H9 (cell line): ENCODE results near the gene IKZF1. TPM values are rescaled to one million over a fixed set of nuclear protein-coding genes. Genes with fewer than 3 reads are reported as not detected.

Source experiments
- DNase-seq: peaks from one replicate; pipeline ENCODE4 v3.0.0-alpha.2; 2017
- H2AFZ ChIP-seq: one replicate; pipeline ENCODE4 v1.6.1; 2013; ENCODE audit warnings: mild to moderate bottlenecking, low read length, control low read depth, moderate library complexity
- H2AK5ac ChIP-seq: 2 replicates; pipeline ENCODE4 v1.6.1; 2013; ENCODE audit warnings: low read length, control low read depth, mixed read lengths; ENCODE audit not compliant: insufficient read length
- H2BK120ac ChIP-seq: one replicate; pipeline ENCODE4 v1.6.1; 2013; ENCODE audit warnings: low read depth, mild to moderate bottlenecking, low read length, control low read depth, inconsistent platforms; ENCODE audit not compliant: poor library complexity, severe bottlenecking
- H2BK12ac ChIP-seq: 2 replicates; pipeline ENCODE4 v1.6.1; 2013; ENCODE audit warnings: low read length, control low read depth, mixed read lengths, low read depth; ENCODE audit not compliant: insufficient read length
- H2BK15ac ChIP-seq: 2 replicates; pipeline ENCODE4 v1.6.1; 2013; ENCODE audit warnings: low read depth, low read length, control low read depth
- H2BK20ac ChIP-seq: one replicate; pipeline ENCODE4 v1.6.1; 2013; ENCODE audit warnings: low read depth, mild to moderate bottlenecking, low read length, control low read depth, inconsistent platforms; ENCODE audit not compliant: poor library complexity, severe bottlenecking
- H2BK5ac ChIP-seq: 2 replicates; pipeline ENCODE4 v1.6.1; 2013; ENCODE audit warnings: low read length, control low read depth, mixed read lengths; ENCODE audit not compliant: insufficient read length
- H3K14ac ChIP-seq: 2 replicates; pipeline ENCODE4 v1.6.1; 2013; ENCODE audit warnings: low read length, control low read depth; ENCODE audit not compliant: insufficient read depth
- H3K18ac ChIP-seq: 2 replicates; pipeline ENCODE4 v1.6.1; 2013; ENCODE audit warnings: low read depth, mild to moderate bottlenecking, mixed read lengths, low read length, control low read depth; ENCODE audit not compliant: insufficient read length
- H3K23ac ChIP-seq: 2 replicates; pipeline ENCODE4 v1.6.1; 2013; ENCODE audit warnings: low read length, control low read depth, mixed read lengths, low read depth; ENCODE audit not compliant: insufficient read length
- H3K23me2 ChIP-seq: 2 replicates; pipeline ENCODE4 v1.6.1; 2013; ENCODE audit warnings: low read depth, mild to moderate bottlenecking, mixed read lengths, low read length, control low read depth; ENCODE audit not compliant: insufficient read length, poor library complexity, severe bottlenecking
- H3K27ac ChIP-seq: 2 replicates; pipeline ENCODE4 v1.5.1; 2013; ENCODE audit warnings: low read length, control low read depth, mixed read lengths, low read depth; ENCODE audit not compliant: insufficient read length
- H3K27me3 ChIP-seq: 2 replicates; pipeline ENCODE4 v1.6.1; 2013; ENCODE audit warnings: low read length, control low read depth, inconsistent platforms; ENCODE audit not compliant: insufficient read depth
- H3K4ac ChIP-seq: 2 replicates; pipeline ENCODE4 v1.6.1; 2013; ENCODE audit warnings: low read depth, mild to moderate bottlenecking, control low read depth, inconsistent platforms, low read length, moderate library complexity
- H3K4me1 ChIP-seq: 2 replicates; pipeline ENCODE4 v1.6.1; 2013; ENCODE audit warnings: low read length, control low read depth, inconsistent platforms; ENCODE audit not compliant: insufficient read depth
- H3K4me2 ChIP-seq: 2 replicates; pipeline ENCODE4 v1.6.1; 2013; ENCODE audit warnings: low read length, control low read depth, mixed read lengths; ENCODE audit not compliant: insufficient read length, insufficient read depth
- H3K56ac ChIP-seq: 2 replicates; pipeline ENCODE4 v1.6.1; 2013; ENCODE audit warnings: low read depth, mild to moderate bottlenecking, mixed read lengths, low read length, control low read depth; ENCODE audit not compliant: insufficient read length
- H3K79me1 ChIP-seq: 2 replicates; pipeline ENCODE4 v1.6.1; 2013; ENCODE audit warnings: low read depth, mild to moderate bottlenecking, moderate library complexity, low read length, control low read depth, inconsistent platforms; ENCODE audit not compliant: insufficient read depth, poor library complexity, severe bottlenecking
- H3K79me2 ChIP-seq: 2 replicates; pipeline ENCODE4 v1.6.1; 2013; ENCODE audit warnings: low read length, control low read depth, inconsistent platforms; ENCODE audit not compliant: insufficient read depth
- H3K9ac ChIP-seq: 2 replicates; pipeline ENCODE4 v1.6.1; 2013; ENCODE audit warnings: low read length, control low read depth, mixed read lengths; ENCODE audit not compliant: insufficient read length; ENCODE audit errors: extremely low read depth
- H3K9me3 ChIP-seq: one replicate; pipeline ENCODE4 v1.6.1; 2013; ENCODE audit warnings: low read depth, low read length, inconsistent platforms; ENCODE audit not compliant: control insufficient read depth
- H3T11ph ChIP-seq: one replicate; pipeline ENCODE4 v1.6.1; 2013; ENCODE audit warnings: mild to moderate bottlenecking, low read length, control low read depth, inconsistent platforms
- H4K20me1 ChIP-seq: one replicate; pipeline ENCODE4 v1.6.1; 2013; ENCODE audit not compliant: control insufficient read depth, insufficient read length, insufficient read depth
- H4K5ac ChIP-seq: 2 replicates; pipeline ENCODE4 v1.6.1; 2013; ENCODE audit warnings: low read depth, mild to moderate bottlenecking, mixed read lengths, low read length, control low read depth; ENCODE audit not compliant: insufficient read length
- H4K8ac ChIP-seq: replicated peaks from 2 replicates; pipeline ENCODE4 v1.6.1; 2013; ENCODE audit warnings: low read length, control low read depth, mixed read lengths, low read depth; ENCODE audit not compliant: insufficient read length
- H4K91ac ChIP-seq: 2 replicates; pipeline ENCODE4 v1.6.1; 2013; ENCODE audit warnings: low read depth, mild to moderate bottlenecking, moderate library complexity, mixed read lengths, low read length, control low read depth; ENCODE audit not compliant: insufficient read length
- H3K27ac Mint-ChIP-seq, 3 experiments: 2 replicates in 2 of 3; 3 replicates in 1 of 3; pipeline ENCODE4 v1.8.0; 2020 to 2021; ENCODE audit warnings: mixed read lengths in 3 of 3, mild to moderate bottlenecking in 1 of 3, moderate library complexity in 1 of 3
- H3K27me3 Mint-ChIP-seq: 2 replicates; pipeline ENCODE4 v1.8.0; 2021; ENCODE audit warnings: low read depth, mild to moderate bottlenecking, moderate library complexity, mixed read lengths
- H3K36me3 Mint-ChIP-seq, 3 experiments: 2 replicates in 2 of 3; 3 replicates in 1 of 3; pipeline ENCODE4 v1.8.0; 2020 to 2021; ENCODE audit warnings: low read depth in 3 of 3, mixed read lengths in 3 of 3; ENCODE audit not compliant: insufficient read depth in 1 of 3
- H3K4me1 Mint-ChIP-seq, 2 experiments: 2 replicates each; pipeline ENCODE4 v1.8.0; 2020; ENCODE audit warnings: mixed read lengths in 2 of 2
- H3K4me3 Mint-ChIP-seq, 2 experiments: 2 replicates in 1 of 2; 3 replicates in 1 of 2; pipeline ENCODE4 v1.8.0; 2020 to 2021; ENCODE audit warnings: mild to moderate bottlenecking in 2 of 2, mixed read lengths in 2 of 2, moderate library complexity in 1 of 2
- H3K9me3 Mint-ChIP-seq, 2 experiments: 2 replicates in 1 of 2; 3 replicates in 1 of 2; pipeline ENCODE4 v1.8.0; 2020; ENCODE audit warnings: mild to moderate bottlenecking in 2 of 2, mixed read lengths in 2 of 2, moderate library complexity in 1 of 2
- CTCF ChIP-seq: fragments of 200-600 bp; sonication (generic); conservative IDR thresholded peaks from 3 replicates; pipeline ENCODE4 v1.8.0; 2021; ENCODE audit warnings: antibody characterized with exemption, mild to moderate bottlenecking
- WGBS: extraction: QIAGEN DNeasy Blood & Tissue Kit; methylation state at CpG from one replicate; pipeline ENCODE4 v1.1.7; 2013; ENCODE audit warnings: missing lambda C conversion rate, low lambda C conversion rate, mixed read lengths; ENCODE audit not compliant: insufficient read length; ENCODE audit errors: extremely low coverage; 5-methylcytosine and 5-hydroxymethylcytosine counted together
- total RNA-seq: library from RNA; stranded (reverse); gene quantifications from 2 replicates; pipeline ENCODE4 v1.2.1, GENCODE V29; 2021

Gene IKZF1
- total RNA-seq, 1 experiment from 2014 or later, result 0.98 TPM

DNA sequence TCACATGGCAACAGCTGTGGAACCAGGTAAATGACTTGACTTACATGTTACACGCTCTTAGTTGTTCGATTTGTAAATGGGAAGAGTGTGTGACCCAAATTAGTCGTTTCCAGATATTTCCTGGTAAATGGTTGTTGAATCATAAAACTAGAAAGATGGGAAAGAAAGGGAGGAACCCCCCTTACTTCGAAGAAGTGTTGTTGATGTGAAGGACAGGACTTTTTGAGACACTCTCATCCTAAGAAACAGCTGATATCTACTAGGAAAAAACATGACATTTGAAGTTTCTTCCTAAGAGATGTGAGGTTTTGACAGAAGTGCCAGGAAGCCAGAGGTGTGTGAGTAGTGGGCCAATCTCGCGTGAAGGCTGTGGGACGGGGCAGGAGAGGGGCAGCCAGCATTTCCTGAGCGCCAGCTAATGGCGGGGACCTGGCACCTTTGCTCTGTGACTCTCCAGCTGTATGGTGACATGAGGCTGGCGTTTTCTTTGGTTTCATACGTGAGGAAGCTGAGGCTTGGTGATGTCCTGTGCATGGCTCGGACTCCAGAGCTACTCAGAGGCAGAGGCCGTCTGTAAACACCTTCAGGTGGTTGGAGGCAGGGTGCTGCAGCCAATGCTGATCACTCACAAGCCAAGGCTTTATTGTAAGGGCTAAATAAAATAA is 53.7 kb downstream of the IKZF1 start:
- no CpG with 5 or more reads among the region's 13 CpGs for WGBS
- Histone ChIP-seq H3K4me1 (no peaks in the 10 kb centered on the region), H3T11ph (no peak overlapping the region), H3K56ac (no peak overlapping the region), H3K27me3 (no peaks in the 10 kb centered on the region), H2AK5ac (no peak overlapping the region), H3K9me3 (no peaks in the 10 kb centered on the region), H3K4me2 (no peak overlapping the region), H3K79me1 (no peaks in the 10 kb centered on the region), H3K23me2 (no peaks in the 10 kb centered on the region), H4K91ac (no peak overlapping the region), H3K4ac (no peak overlapping the region), H3K79me2 (no peaks in the 10 kb centered on the region), H2BK20ac (no peak overlapping the region), H2BK12ac (no peak overlapping the region), H2BK120ac (no peak overlapping the region), H4K8ac (no peak overlapping the region), H2AFZ (no peak overlapping the region), H3K23ac (no peak overlapping the region), H3K9ac (no peak overlapping the region), H3K14ac (no peak overlapping the region; the same call in 1 of the 2 replicates), H4K5ac (no peak overlapping the region), H3K18ac (no peak overlapping the region), H3K27ac (no peak overlapping the region), H2BK5ac (no peak overlapping the region), H4K20me1 (no peaks in the 10 kb centered on the region), H2BK15ac (no peak overlapping the region)
- Mint-ChIP-seq H3K27ac (no peak overlapping the region), H3K27me3 (peaks cover 4% of the 10 kb centered on the region), H3K9me3 (no peaks in the 10 kb centered on the region), H3K4me3 (no peak overlapping the region), H3K4me1 (peaks cover 7 to 8% of the 10 kb centered on the region in 2 experiments; a peak in 2 of 4 replicates), H3K36me3 (no peaks in the 10 kb centered on the region)
- no peak for TF ChIP-seq CTCF
- no peak for DNase-seq
